ENCODE data around the gene KLHDC8B.

DNA sequence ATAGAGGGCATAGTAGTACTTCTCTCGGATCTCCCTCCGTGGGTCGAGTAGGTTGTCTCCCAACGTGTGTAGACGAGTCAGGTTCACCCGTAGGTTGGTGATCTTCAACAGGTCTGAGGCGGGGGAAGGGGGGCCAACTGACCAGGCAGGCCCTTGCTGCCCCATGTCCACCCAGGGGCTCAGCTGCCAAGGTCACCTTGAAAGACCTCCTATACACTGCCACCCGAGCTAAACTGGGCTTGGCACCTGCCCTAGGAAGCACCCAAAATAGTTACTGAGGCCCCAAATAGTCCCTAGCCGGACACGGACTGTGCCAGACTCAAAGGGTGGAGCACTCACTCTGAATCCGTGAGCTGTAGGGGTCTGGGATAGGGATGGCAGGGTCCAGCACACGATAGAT lies 40.4 kb upstream of the KLHDC8B start:
- TF ChIP-seq, protein P1, sequence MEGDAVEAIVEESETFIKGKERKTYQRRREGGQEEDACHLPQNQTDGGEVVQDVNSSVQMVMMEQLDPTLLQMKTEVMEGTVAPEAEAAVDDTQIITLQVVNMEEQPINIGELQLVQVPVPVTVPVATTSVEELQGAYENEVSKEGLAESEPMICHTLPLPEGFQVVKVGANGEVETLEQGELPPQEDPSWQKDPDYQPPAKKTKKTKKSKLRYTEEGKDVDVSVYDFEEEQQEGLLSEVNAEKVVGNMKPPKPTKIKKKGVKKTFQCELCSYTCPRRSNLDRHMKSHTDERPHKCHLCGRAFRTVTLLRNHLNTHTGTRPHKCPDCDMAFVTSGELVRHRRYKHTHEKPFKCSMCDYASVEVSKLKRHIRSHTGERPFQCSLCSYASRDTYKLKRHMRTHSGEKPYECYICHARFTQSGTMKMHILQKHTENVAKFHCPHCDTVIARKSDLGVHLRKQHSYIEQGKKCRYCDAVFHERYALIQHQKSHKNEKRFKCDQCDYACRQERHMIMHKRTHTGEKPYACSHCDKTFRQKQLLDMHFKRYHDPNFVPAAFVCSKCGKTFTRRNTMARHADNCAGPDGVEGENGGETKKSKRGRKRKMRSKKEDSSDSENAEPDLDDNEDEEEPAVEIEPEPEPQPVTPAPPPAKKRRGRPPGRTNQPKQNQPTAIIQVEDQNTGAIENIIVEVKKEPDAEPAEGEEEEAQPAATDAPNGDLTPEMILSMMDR (conservative IDR thresholded peaks at IDR 0.05; ENCODE audit: low read depth, low read length), result no peak
- TF ChIP-seq POLR2A (IDR thresholded peaks at IDR 0.05; ENCODE audit: low read depth, low read length) (no peak), MAFK (IDR thresholded peaks at IDR 0.05; ENCODE audit: low read depth, low read length) (no peak), BHLHE40 (IDR thresholded peaks at IDR 0.05; ENCODE audit: low read depth, low read length) (no peak)
